ENCODE measurements around the gene LRRC39.

Gene LRRC39

GRCh38 chr1:100145116-100145515 lies 32.9 kb downstream of the LRRC39 start:
- no peak for DNase-seq

- DNase-seq = no peak
Observed at GRCh38 chr1:100142343-100142742, 35.7 kb downstream of the LRRC39 start.

- no peak for DNase-seq
Observed at GRCh38 chr1:100141192-100141591, 36.9 kb downstream of the LRRC39 start.

GRCh38 chr1:100137602-100138001 lies 40.5 kb downstream of the LRRC39 start:
- DNase-seq = no peak

GRCh38 chr1:100134872-100135271 lies 43.2 kb downstream of the LRRC39 start:
- DNase-seq = no peak

- peak; percentile 92 to 95 for DNase-seq
Observed at GRCh38 chr1:100132566-100133477, 45.2 kb downstream of the LRRC39 start, which contains the start of the genes SASS6 and TRMT13. Gene SASS6, minus strand, starts transcription at chr1:100132930. Its CDS starts 116 bp downstream, at chr1:100132814. Gene TRMT13, plus strand, starts transcription at chr1:100133163. Its CDS starts 6 bp downstream, at chr1:100133169.

- no peak for DNase-seq
Observed at GRCh38 chr1:100131623-100132022, 46.4 kb downstream of the LRRC39 start.

- DNase-seq = no peak
Observed at GRCh38 chr1:100130552-100131077, 47.4 kb downstream of the LRRC39 start.

GRCh38 chr1:100127226-100127625 lies 50.8 kb downstream of the LRRC39 start:
- DNase-seq = no peak

- no peak for DNase-seq
Observed at GRCh38 chr1:100122177-100122576, 55.9 kb downstream of the LRRC39 start.

GRCh38 chr1:100115524-100115923 lies 62.5 kb downstream of the LRRC39 start:
- no peak for DNase-seq

- no peak for DNase-seq
Observed at GRCh38 chr1:100109554-100110066, 68.4 kb downstream of the LRRC39 start.

- no peak for DNase-seq
Observed at GRCh38 chr1:100107696-100108095, 70.4 kb downstream of the LRRC39 start.

- DNase-seq = no peak
Observed at GRCh38 chr1:100101564-100101963, 76.5 kb downstream of the LRRC39 start.

GRCh38 chr1:100100202-100100601 lies 77.9 kb downstream of the LRRC39 start:
- DNase-seq = no peak
